GM23248 (cell line): Measurements from ENCODE around the gene CAVIN3. TPM values are rescaled to one million over a fixed set of nuclear protein-coding genes. Genes with fewer than 3 reads are reported as not detected.
A peak's percentile ranks its signal among the peaks of the same experiment; 100 is the strongest.

Source experiments
- DNase-seq: peaks from one replicate; pipeline ENCODE4 v3.0.0-alpha.2; 2015
- H2AFZ ChIP-seq: fragments of 200-600 bp; sonication (generic); 2 replicates; pipeline ENCODE4 v1.6.1; 2016; ENCODE audit warnings: antibody characterized with exemption
- H3F3A ChIP-seq: fragments of 200-600 bp; sonication (generic); 2 replicates; pipeline ENCODE4 v1.6.1; 2016; ENCODE audit warnings: mild to moderate bottlenecking, antibody characterized with exemption, mixed run types; ENCODE audit not compliant: insufficient read depth
- H3K27ac ChIP-seq: fragments of 200-600 bp; sonication (generic); 2 replicates; pipeline ENCODE4 v1.5.1; 2016; ENCODE audit warnings: mild to moderate bottlenecking
- H3K27me3 ChIP-seq: fragments of 200-600 bp; sonication (generic); replicated peaks from 2 replicates; pipeline ENCODE4 v1.6.1; 2016; ENCODE audit warnings: mild to moderate bottlenecking; ENCODE audit not compliant: insufficient read depth
- H3K36me3 ChIP-seq: fragments of 200-600 bp; sonication (generic); 2 replicates; pipeline ENCODE4 v1.6.1; 2016; ENCODE audit warnings: low read depth, mild to moderate bottlenecking
- H3K4me1 ChIP-seq: fragments of 200-600 bp; sonication (generic); 2 replicates; pipeline ENCODE4 v1.6.1; 2016; ENCODE audit warnings: mild to moderate bottlenecking; ENCODE audit not compliant: insufficient read depth
- H3K4me2 ChIP-seq: fragments of 200-600 bp; sonication (generic); one replicate; pipeline ENCODE4 v1.6.1; 2016; ENCODE audit warnings: mild to moderate bottlenecking; ENCODE audit not compliant: unreplicated experiment
- H3K4me3 ChIP-seq: fragments of 200-600 bp; sonication (generic); 2 replicates; pipeline ENCODE4 v1.5.1; 2016; ENCODE audit warnings: mild to moderate bottlenecking
- H3K79me2 ChIP-seq: fragments of 200-600 bp; sonication (generic); 2 replicates; pipeline ENCODE4 v1.6.1; 2016; ENCODE audit warnings: mild to moderate bottlenecking; ENCODE audit not compliant: insufficient read depth
- H3K9ac ChIP-seq: fragments of 200-600 bp; sonication (generic); 2 replicates; pipeline ENCODE4 v1.6.1; 2016; ENCODE audit warnings: mild to moderate bottlenecking
- H3K9me2 ChIP-seq: fragments of 200-600 bp; sonication (generic); 2 replicates; pipeline ENCODE4 v1.6.1; 2016; ENCODE audit warnings: mixed run types, mild to moderate bottlenecking, moderate library complexity; ENCODE audit not compliant: insufficient read depth
- H3K9me3 ChIP-seq: fragments of 200-600 bp; sonication (generic); one replicate; pipeline ENCODE4 v1.6.1; 2017; ENCODE audit warnings: low read depth
- H4K20me1 ChIP-seq: fragments of 200-600 bp; sonication (generic); 2 replicates; pipeline ENCODE4 v1.6.0; 2016; ENCODE audit not compliant: insufficient read depth
- EZH2 ChIP-seq: fragments of 200-600 bp; sonication (generic); IDR thresholded peaks from 2 replicates; pipeline ENCODE4 v1.6.1; 2018; ENCODE audit warnings: antibody characterized with exemption, mild to moderate bottlenecking; ENCODE audit not compliant: insufficient read depth, poor library complexity, severe bottlenecking
- EZH2phosphoT487 ChIP-seq: fragments of 200-600 bp; sonication (generic); IDR thresholded peaks from 2 replicates; pipeline ENCODE4 v1.6.1; 2018; ENCODE audit warnings: antibody characterized with exemption, moderate library complexity, mild to moderate bottlenecking, low read depth; ENCODE audit not compliant: insufficient read depth
- WGBS, 2 experiments: methylation state at CpG; one replicate each; pipeline ENCODE4 v1.1.6; 2015 to 2017; ENCODE audit warnings: low lambda C conversion rate in 2 of 2, low coverage in 1 of 2; ENCODE audit errors: missing lambda C conversion rate in 2 of 2; 5-methylcytosine and 5-hydroxymethylcytosine counted together
- in situ Hi-C: fragments of 300-500 bp; cut with MboI; formaldehyde crosslinking; loops from 2 replicates; pipeline ENCODE4 v1.15.0; 2020
- polyA plus RNA-seq: library from polyadenylated mRNA; unstranded; fragments of >200 nt; fragmentation: Nextera tagmentation; extraction: Ambion mirVana; gene quantifications from 2 replicates; pipeline ENCODE4 v1.2.1, GENCODE V29; 2016
- total RNA-seq: library from RNA; depleted of rRNA; stranded (reverse); fragments of >200 nt; shearing (Covaris generic); gene quantifications from 2 replicates; pipeline ENCODE4 v1.2.3, GENCODE V29; 2014

CAVIN3 gene
- total and polyA plus RNA-seq, 2 experiments from 2014 or later: 290 to 456 TPM

DNA sequence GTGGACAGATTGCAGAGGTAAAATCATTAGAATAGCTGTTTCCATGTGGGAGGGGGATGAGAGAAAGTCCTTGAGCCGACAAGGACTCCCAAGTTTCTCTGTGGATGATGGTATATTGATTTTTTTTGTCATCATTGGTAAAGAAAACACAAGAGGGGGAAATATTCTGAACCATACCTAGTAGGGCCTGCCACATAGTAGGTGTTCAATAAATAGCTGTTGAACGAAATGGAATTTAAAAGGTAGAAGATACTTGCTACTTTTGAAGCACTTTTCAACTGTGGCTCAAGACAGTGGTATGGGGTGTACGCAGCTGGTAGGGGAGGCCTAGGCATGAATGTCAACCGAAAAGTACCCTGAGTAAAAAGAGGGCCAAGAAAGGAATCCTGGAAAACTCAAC lies 2.1 kb downstream of the CAVIN3 start:
- Histone ChIP-seq H3K9me3 (no peaks in the 10 kb centered on the region), H3K4me2 (peak overlapping the region; percentile 93), H3K27ac (peak overlapping the region; percentile 100), H3K36me3 (no peaks in the 10 kb centered on the region), H3K27me3 (no peaks in the 10 kb centered on the region), H2AFZ (no peak overlapping the region), H3K4me3 (peak overlapping the region; percentile 89), H4K20me1 (no peaks in the 10 kb centered on the region), H3K9me2 (no peaks in the 10 kb centered on the region), H3K4me1 (peaks cover 28% of the 10 kb centered on the region), H3K9ac (peak overlapping the region; percentile 100), H3F3A (peaks cover 37% of the 10 kb centered on the region), H3K79me2 (peaks cover 24% of the 10 kb centered on the region)
- 77 to 78% methylated on average over 4 of the region's 4 CpGs for WGBS, 2 experiments
- TF ChIP-seq EZH2phosphoT487 (no peak), EZH2 (no peak)
- DNase-seq: no peak
- in situ Hi-C loops: loop anchor here (10.0 kb wide), 1 partner anchor 63 kb away; the partner anchor contains the start of gene CCKBR

DNA sequence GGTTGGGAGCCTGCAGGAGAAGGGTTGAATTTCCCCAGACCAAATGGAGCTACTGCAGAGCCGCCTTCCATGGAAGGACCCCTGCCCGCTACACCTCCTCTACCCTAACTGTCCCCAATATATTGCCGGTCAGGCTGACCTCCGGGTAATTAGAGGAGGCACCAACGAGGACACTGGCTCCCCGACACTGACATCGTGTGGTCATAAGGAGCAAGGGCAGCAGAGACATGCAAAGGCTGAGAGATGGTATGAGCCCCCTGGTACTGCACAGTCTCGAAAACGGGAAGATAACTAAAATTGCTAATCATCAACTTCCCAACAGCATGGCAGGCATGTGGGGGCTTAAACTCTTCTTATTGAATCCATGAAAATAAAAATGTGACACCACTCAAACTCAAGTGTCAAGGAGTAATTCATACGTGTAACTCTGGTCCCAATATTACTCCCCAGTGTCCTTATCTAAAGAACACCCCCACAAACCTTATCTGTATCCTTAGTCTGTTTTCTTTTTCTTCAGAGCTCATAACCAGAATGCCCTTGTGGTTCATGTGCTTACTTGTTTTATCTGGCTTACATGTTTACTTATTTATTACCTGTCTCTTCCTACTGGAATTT lies 4.4 kb downstream of the CAVIN3 start:
- Histone ChIP-seq H4K20me1 (no peaks in the 10 kb centered on the region), H3K4me1 (peaks cover 10% of the 10 kb centered on the region; the same call in 1 of the 2 replicates), H3K36me3 (no peaks in the 10 kb centered on the region), H3K4me2 (peak overlapping the region; percentile 37), H3K9me3 (no peaks in the 10 kb centered on the region), H3K27me3 (no peaks in the 10 kb centered on the region), H3K79me2 (peaks cover 24% of the 10 kb centered on the region), H3K9ac (no peak overlapping the region), H3F3A (peaks cover 22% of the 10 kb centered on the region), H3K27ac (no peak overlapping the region), H3K4me3 (0 out of 2 replicates have a peak overlapping the region, but pooled peaks have one; percentile 19), H3K9me2 (no peaks in the 10 kb centered on the region), H2AFZ (peak overlapping the region; percentile 49; the same call in 1 of the 2 replicates)
- DNase-seq: peak; percentile 86
- in situ Hi-C loops: loop anchor here (10.0 kb wide), 1 partner anchor 61 kb away; the partner anchor contains the start of gene CCKBR
- 7 to 8% methylated on average over 10 of the region's 10 CpGs for WGBS, 2 experiments
- no peak for TF ChIP-seq EZH2

DNA sequence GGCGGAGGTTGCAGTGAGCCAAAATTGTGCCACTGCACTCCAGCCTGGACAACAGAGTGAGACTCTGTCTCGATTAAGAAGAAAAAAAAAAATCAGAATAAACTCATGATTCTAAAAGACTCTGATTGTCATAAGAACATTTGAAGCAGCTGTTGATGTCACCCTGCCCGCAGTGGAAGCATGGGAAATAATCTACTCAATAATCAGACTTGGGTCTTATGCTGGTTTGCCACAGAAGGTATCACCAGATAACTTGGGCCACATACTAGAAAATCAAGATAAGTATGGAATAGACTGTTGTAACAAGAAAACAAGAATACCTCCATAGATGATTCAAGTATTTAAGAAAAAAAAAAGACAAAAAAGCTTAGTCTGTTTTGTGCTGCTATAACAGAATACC lies 8.2 kb downstream of the CAVIN3 start:
- Histone ChIP-seq H3K4me2 (no peak overlapping the region), H4K20me1 (no peaks in the 10 kb centered on the region), H3K9me3 (no peaks in the 10 kb centered on the region), H3K9ac (no peak overlapping the region), H3K4me1 (peaks cover 5% of the 10 kb centered on the region; the same call in 1 of the 2 replicates), H3F3A (peaks cover 7% of the 10 kb centered on the region; the same call in 1 of the 2 replicates), H3K4me3 (no peak overlapping the region), H2AFZ (no peak overlapping the region), H3K27ac (no peak overlapping the region), H3K9me2 (no peaks in the 10 kb centered on the region), H3K79me2 (peaks cover under 1% of the 10 kb centered on the region; the same call in 1 of the 2 replicates), H3K27me3 (no peaks in the 10 kb centered on the region), H3K36me3 (no peaks in the 10 kb centered on the region)
- DNase-seq: no peak
- TF ChIP-seq EZH2 (no peak), EZH2phosphoT487 (no peak)
- WGBS, 2 experiments: 78 to 87% methylated on average over 3 of the region's 3 CpGs
- in situ Hi-C loops: loop anchor here (10.0 kb wide), 1 partner anchor 57 kb away; the partner anchor contains the start of gene CCKBR

DNA sequence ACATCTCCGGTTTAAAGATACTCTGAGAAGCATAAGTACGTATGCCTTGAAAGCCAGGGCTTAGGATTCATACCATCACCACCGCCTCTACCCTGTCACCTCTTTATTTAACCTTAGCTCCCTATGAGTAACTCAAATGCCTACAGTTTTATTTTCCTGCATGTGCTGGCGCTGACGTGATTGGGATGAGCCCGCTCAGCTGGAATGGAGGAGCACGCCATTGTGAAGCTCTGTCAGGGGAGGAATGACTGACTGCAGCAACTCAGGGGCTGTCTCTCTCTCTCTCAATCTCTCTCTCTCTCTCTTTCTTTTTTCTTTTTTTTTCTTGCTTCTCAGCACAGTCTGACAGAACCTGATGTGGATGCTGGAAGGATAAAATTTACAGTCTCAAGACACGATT lies 12.4 kb downstream of the CAVIN3 start:
- whole genome bisulfite sequencing, 2 experiments: 51 to 56% methylated on average over 8 of the region's 8 CpGs
- Histone ChIP-seq H3K27ac (0 out of 2 replicates have a peak overlapping the region, but pooled peaks have one; percentile 16), H3K4me3 (no peak overlapping the region), H3K36me3 (no peaks in the 10 kb centered on the region), H3K9me2 (no peaks in the 10 kb centered on the region), H3K4me2 (peak overlapping the region; percentile 15), H3F3A (no peaks in the 10 kb centered on the region), H2AFZ (peak overlapping the region; percentile 71), H4K20me1 (no peaks in the 10 kb centered on the region), H3K9ac (no peak overlapping the region), H3K27me3 (no peaks in the 10 kb centered on the region), H3K4me1 (peaks cover 5% of the 10 kb centered on the region; the same call in 1 of the 2 replicates), H3K79me2 (no peaks in the 10 kb centered on the region), H3K9me3 (no peaks in the 10 kb centered on the region)
- in situ Hi-C loops: no loop called here
- no peak for TF ChIP-seq EZH2
- no peak for TF ChIP-seq EZH2phosphoT487
- DNase-seq: peak; percentile 74
